ENCODE results near the gene CACNA2D2.

The CACNA2D2 gene

DNA sequence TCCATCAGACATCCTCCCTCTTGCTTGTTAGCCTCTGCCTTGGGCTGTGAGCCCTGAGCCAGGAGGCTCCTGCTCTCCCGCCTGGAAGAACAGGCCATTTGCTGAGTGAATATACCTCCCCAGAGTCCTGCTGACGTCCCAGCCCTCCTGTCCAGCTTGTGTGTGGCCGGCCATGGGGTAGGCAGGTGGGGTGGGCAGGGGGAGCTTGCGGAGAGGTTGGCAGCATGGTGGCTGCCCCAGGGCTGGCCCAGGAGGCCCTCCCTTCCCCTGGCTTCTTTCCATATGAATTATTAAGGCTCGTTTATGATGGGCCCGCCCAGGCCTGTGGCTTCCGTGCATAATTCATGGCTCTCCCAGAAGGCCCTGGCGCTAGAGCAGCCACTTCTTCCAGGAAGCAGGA, 18.7 kb downstream of the CACNA2D2 start:
- ChIA-PET POLR2A (no interaction called here), CTCF (no interaction called here)
- DNase-seq (ENCODE audit: extremely low spot score) = no peak
- TF ChIP-seq ARNT (IDR thresholded peaks at IDR 0.05) = no peak
- no peak for TF ChIP-seq LEF1 (IDR thresholded peaks at IDR 0.05; ENCODE audit: borderline replicate concordance)
- TF ChIP-seq SP1 (IDR thresholded peaks at IDR 0.05) = no peak
- TF ChIP-seq BHLHE40 (IDR thresholded peaks at IDR 0.05; ENCODE audit: borderline replicate concordance) = no peak
- no peak for TF ChIP-seq TARDBP (IDR thresholded peaks at IDR 0.05)
- TF ChIP-seq FOXA1 (IDR thresholded peaks at IDR 0.05) = no peak
- TF ChIP-seq SUZ12 (IDR thresholded peaks at IDR 0.05) = no peak
- no peak for TF ChIP-seq ZNF384 (IDR thresholded peaks at IDR 0.05)
- TF ChIP-seq L3MBTL2 (conservative IDR thresholded peaks at IDR 0.05) = no peak
- TF ChIP-seq FOXK2 (IDR thresholded peaks at IDR 0.05) = no peak
- no peak for TF ChIP-seq CTBP1 (IDR thresholded peaks at IDR 0.05; ENCODE audit: borderline replicate concordance)
- TF ChIP-seq ELF4 (IDR thresholded peaks at IDR 0.05) = no peak
- TF ChIP-seq NFRKB (IDR thresholded peaks at IDR 0.05) = no peak

- TF ChIP-seq ELF4 (IDR thresholded peaks at IDR 0.05) = no peak
- no peak for TF ChIP-seq BHLHE40 (IDR thresholded peaks at IDR 0.05; ENCODE audit: borderline replicate concordance)
- TF ChIP-seq CTBP1 (IDR thresholded peaks at IDR 0.05; ENCODE audit: borderline replicate concordance) = no peak
- no peak for TF ChIP-seq FOXK2 (IDR thresholded peaks at IDR 0.05)
- ChIA-PET POLR2A (no interaction called here), CTCF (no interaction called here)
- DNase-seq (ENCODE audit: extremely low spot score) = no peak
These were observed 20.1 kb downstream of the CACNA2D2 start for GRCh38 chr3:50483374-50483773.

DNA sequence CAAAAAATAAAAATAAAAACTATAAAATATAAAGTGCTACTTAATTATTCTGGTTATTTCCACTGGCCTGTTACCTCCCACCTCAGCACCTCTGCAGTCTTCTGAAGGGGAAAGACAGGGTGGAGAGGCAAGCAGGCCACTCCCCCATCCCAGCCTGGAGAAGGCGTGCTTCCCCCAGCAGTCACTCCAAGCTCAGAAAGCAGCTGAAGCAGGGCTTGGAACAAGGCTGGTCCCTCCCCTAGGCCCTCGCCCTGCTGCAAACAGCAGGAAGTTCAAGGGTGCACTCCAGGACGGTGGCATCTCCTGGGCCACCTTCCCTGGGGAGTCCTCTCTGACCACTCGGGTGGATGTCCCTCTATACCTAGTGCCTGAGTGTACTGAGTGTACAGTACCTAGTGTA, 21.4 kb downstream of the CACNA2D2 start:
- POLR2A ChIA-PET = no interaction called here
- no peak for DNase-seq (ENCODE audit: extremely low spot score)
- TF ChIP-seq SUZ12 (IDR thresholded peaks at IDR 0.05) = no peak
- TF ChIP-seq LEF1 (IDR thresholded peaks at IDR 0.05; ENCODE audit: borderline replicate concordance) = no peak
- no peak for TF ChIP-seq NFRKB (IDR thresholded peaks at IDR 0.05)
- no peak for TF ChIP-seq SP1 (IDR thresholded peaks at IDR 0.05)
- TF ChIP-seq ARNT (IDR thresholded peaks at IDR 0.05) = no peak
- TF ChIP-seq HDGF (IDR thresholded peaks at IDR 0.05; ENCODE audit: borderline replicate concordance) = no peak
- TF ChIP-seq FOXM1 (IDR thresholded peaks at IDR 0.05; ENCODE audit: borderline replicate concordance) = no peak
- no peak for TF ChIP-seq FOXK2 (IDR thresholded peaks at IDR 0.05)
- CTCF ChIA-PET = no interaction called here

- TF ChIP-seq BHLHE40 (IDR thresholded peaks at IDR 0.05; ENCODE audit: borderline replicate concordance) (no peak), ZNF384 (IDR thresholded peaks at IDR 0.05) (no peak), LEF1 (IDR thresholded peaks at IDR 0.05; ENCODE audit: borderline replicate concordance) (no peak), CTBP1 (IDR thresholded peaks at IDR 0.05; ENCODE audit: borderline replicate concordance) (no peak), SP1 (IDR thresholded peaks at IDR 0.05) (no peak), ELF4 (IDR thresholded peaks at IDR 0.05) (no peak), FOXA1 (IDR thresholded peaks at IDR 0.05) (no peak), NFRKB (IDR thresholded peaks at IDR 0.05) (no peak), FOXK2 (IDR thresholded peaks at IDR 0.05) (no peak), HDGF (IDR thresholded peaks at IDR 0.05; ENCODE audit: borderline replicate concordance) (no peak)
- TF ChIP-seq, protein P1, sequence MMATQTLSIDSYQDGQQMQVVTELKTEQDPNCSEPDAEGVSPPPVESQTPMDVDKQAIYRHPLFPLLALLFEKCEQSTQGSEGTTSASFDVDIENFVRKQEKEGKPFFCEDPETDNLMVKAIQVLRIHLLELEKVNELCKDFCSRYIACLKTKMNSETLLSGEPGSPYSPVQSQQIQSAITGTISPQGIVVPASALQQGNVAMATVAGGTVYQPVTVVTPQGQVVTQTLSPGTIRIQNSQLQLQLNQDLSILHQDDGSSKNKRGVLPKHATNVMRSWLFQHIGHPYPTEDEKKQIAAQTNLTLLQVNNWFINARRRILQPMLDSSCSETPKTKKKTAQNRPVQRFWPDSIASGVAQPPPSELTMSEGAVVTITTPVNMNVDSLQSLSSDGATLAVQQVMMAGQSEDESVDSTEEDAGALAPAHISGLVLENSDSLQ (IDR thresholded peaks at IDR 0.05) = no peak
- ChIA-PET POLR2A (no interaction called here), CTCF (no interaction called here)
- no peak for DNase-seq (ENCODE audit: extremely low spot score)
These were observed 23.0 kb downstream of the CACNA2D2 start for GRCh38 chr3:50480471-50480870.

DNA sequence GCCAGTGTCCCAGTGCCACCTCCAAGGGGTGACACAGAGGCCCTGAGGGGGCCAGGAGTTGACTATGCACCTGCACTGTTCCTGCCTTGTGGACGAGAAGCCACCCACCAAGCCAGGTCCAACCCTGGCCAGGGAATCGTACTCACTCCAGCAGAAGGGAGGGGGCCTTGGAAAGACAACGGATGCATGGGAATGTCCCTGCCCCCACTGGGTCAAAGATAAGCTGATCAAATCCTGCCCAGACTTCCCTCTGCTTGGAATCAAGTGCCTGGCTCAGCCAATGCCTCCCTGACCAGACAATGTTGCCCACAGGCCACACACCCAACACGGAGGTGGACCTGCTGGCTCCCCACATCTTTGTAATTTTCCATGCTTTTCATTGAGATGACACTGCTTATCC, 23.9 kb downstream of the CACNA2D2 start:
- CTCF ChIA-PET = no interaction called here
- no peak for DNase-seq (ENCODE audit: extremely low spot score)
- no peak for TF ChIP-seq ARNT (IDR thresholded peaks at IDR 0.05)
- TF ChIP-seq TARDBP (IDR thresholded peaks at IDR 0.05) = no peak
- TF ChIP-seq SUZ12 (IDR thresholded peaks at IDR 0.05) = no peak
- TF ChIP-seq ELF4 (IDR thresholded peaks at IDR 0.05) = no peak
- TF ChIP-seq NFRKB (IDR thresholded peaks at IDR 0.05) = no peak
- TF ChIP-seq FOXA1 (IDR thresholded peaks at IDR 0.05) = no peak
- TF ChIP-seq HDGF (IDR thresholded peaks at IDR 0.05; ENCODE audit: borderline replicate concordance) = no peak
- TF ChIP-seq FOXK2 (IDR thresholded peaks at IDR 0.05) = no peak
- no peak for TF ChIP-seq LEF1 (IDR thresholded peaks at IDR 0.05; ENCODE audit: borderline replicate concordance)
- TF ChIP-seq ZNF384 (IDR thresholded peaks at IDR 0.05) = no peak
- POLR2A ChIA-PET = no interaction called here

- TF ChIP-seq FOXM1 (IDR thresholded peaks at IDR 0.05; ENCODE audit: borderline replicate concordance) = no peak
- TF ChIP-seq ARNT (IDR thresholded peaks at IDR 0.05) = no peak
- TF ChIP-seq FOXK2 (IDR thresholded peaks at IDR 0.05) = no peak
- TF ChIP-seq SP1 (IDR thresholded peaks at IDR 0.05) = no peak
- CTCF ChIA-PET = no interaction called here
- DNase-seq (ENCODE audit: extremely low spot score) = no peak
- POLR2A ChIA-PET = no interaction called here
These were observed 24.7 kb downstream of the CACNA2D2 start for GRCh38 chr3:50478671-50479260.

DNA sequence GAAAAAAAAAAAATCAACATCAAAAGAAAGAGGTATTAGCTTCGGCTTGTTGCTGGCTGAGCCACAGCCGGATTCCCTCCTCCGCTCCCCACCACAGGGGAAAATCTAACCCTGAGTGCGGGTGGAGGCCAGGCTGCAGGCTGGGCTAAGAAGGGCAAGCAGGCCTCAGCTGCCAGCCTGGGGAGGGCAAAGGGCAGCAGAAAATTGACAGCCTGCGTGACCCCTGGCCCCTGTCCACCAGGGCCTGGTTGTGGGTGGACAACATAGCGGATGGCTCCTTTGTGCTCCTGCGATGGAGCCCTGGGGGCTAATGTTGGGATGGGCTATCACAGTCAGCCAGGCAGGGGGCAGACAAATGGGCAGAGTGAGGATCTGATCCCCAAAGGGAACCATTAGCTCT, 25.4 kb downstream of the CACNA2D2 start:
- CTCF ChIA-PET = no interaction called here
- POLR2A ChIA-PET = no interaction called here
- DNase-seq (ENCODE audit: extremely low spot score) = no peak
- TF ChIP-seq, protein P1 (IDR thresholded peaks at IDR 0.05) = no peak
- TF ChIP-seq FOXA1 (IDR thresholded peaks at IDR 0.05) (no peak), HDGF (IDR thresholded peaks at IDR 0.05; ENCODE audit: borderline replicate concordance) (no peak), NFRKB (IDR thresholded peaks at IDR 0.05) (no peak), SUZ12 (IDR thresholded peaks at IDR 0.05) (no peak), FOXK2 (IDR thresholded peaks at IDR 0.05) (no peak), SP1 (IDR thresholded peaks at IDR 0.05) (no peak), FOXM1 (IDR thresholded peaks at IDR 0.05; ENCODE audit: borderline replicate concordance) (no peak), ZNF384 (IDR thresholded peaks at IDR 0.05) (no peak), CTBP1 (IDR thresholded peaks at IDR 0.05; ENCODE audit: borderline replicate concordance) (no peak), LEF1 (IDR thresholded peaks at IDR 0.05; ENCODE audit: borderline replicate concordance) (no peak), L3MBTL2 (conservative IDR thresholded peaks at IDR 0.05) (no peak), ARNT (IDR thresholded peaks at IDR 0.05) (no peak), ELF4 (IDR thresholded peaks at IDR 0.05) (no peak), TARDBP (IDR thresholded peaks at IDR 0.05) (no peak), BHLHE40 (IDR thresholded peaks at IDR 0.05; ENCODE audit: borderline replicate concordance) (no peak)

Measured in HEK293T (cell line).